Measurements from ENCODE around the gene KLHDC10.
"Not testable (repeated sequence)": the region's sequence is repeated elsewhere in the genome, so short reads cannot be mapped to it uniquely, and the experiment has no call there.

Gene KLHDC10

GRCh38 chr7:130112662-130113425 lies 42.5 kb downstream of the KLHDC10 start:
- no peak for TF ChIP-seq CTCF (IDR thresholded peaks at IDR 0.05)
- Mint-ChIP-seq H3K27me3 (ENCODE audit: low read depth, poor library complexity) (peaks cover 5% of the 10 kb centered on the region), H3K27ac (peak overlapping the region; percentile 64), H3K4me1 (no peaks in the 10 kb centered on the region), H3K36me3 (ENCODE audit: low read depth) (peaks cover 27% of the 10 kb centered on the region), H3K4me3 (no peak overlapping the region), H3K9me3 (peaks cover 25% of the 10 kb centered on the region)
- no peak for DNase-seq

GRCh38 chr7:130113426-130113805 lies 43.1 kb downstream of the KLHDC10 start:
- Mint-ChIP-seq H3K36me3 (ENCODE audit: low read depth) (peaks cover 26% of the 10 kb centered on the region), H3K9me3 (peaks cover 19% of the 10 kb centered on the region), H3K27ac (peak overlapping the region; percentile 64)
- not testable (repeated sequence) for H3K4me3 Mint-ChIP-seq; H3K4me1 Mint-ChIP-seq; H3K27me3 Mint-ChIP-seq (ENCODE audit: low read depth, poor library complexity); DNase-seq

- H3K27ac Mint-ChIP-seq: no peak overlapping the region
- DNase-seq: no peak
- H3K4me3 Mint-ChIP-seq: no peak overlapping the region
- H3K36me3 Mint-ChIP-seq (ENCODE audit: low read depth): peaks cover 26% of the 10 kb centered on the region
- no peak for TF ChIP-seq CTCF (IDR thresholded peaks at IDR 0.05)
- peaks cover 5% of the 10 kb centered on the region for H3K27me3 Mint-ChIP-seq (ENCODE audit: low read depth, poor library complexity)
- peaks cover 14% of the 10 kb centered on the region for H3K9me3 Mint-ChIP-seq
- H3K4me1 Mint-ChIP-seq: no peaks in the 10 kb centered on the region
These were observed 43.6 kb downstream of the KLHDC10 start for GRCh38 chr7:130113887-130114286.

- Mint-ChIP-seq H3K4me3 (no peak overlapping the region), H3K4me1 (no peaks in the 10 kb centered on the region), H3K27ac (no peak overlapping the region)
These were observed 44.0 kb downstream of the KLHDC10 start for GRCh38 chr7:130114374-130114773.

GRCh38 chr7:130114776-130115175 lies 44.4 kb downstream of the KLHDC10 start:
- H3K36me3 Mint-ChIP-seq (ENCODE audit: low read depth): peaks cover 21% of the 10 kb centered on the region
- no peak for DNase-seq
- H3K4me1 Mint-ChIP-seq: no peaks in the 10 kb centered on the region
- H3K27ac Mint-ChIP-seq: no peak overlapping the region
- no peak for TF ChIP-seq CTCF (IDR thresholded peaks at IDR 0.05)
- peaks cover 5% of the 10 kb centered on the region for H3K27me3 Mint-ChIP-seq (ENCODE audit: low read depth, poor library complexity)
- peaks cover 7% of the 10 kb centered on the region for H3K9me3 Mint-ChIP-seq
- no peak overlapping the region for H3K4me3 Mint-ChIP-seq

More at GRCh38 chr7:130114374-130114773, 44.0 kb downstream of the KLHDC10 start:
- H3K9me3 Mint-ChIP-seq: peaks cover 11% of the 10 kb centered on the region
- DNase-seq: no peak
- no peak for TF ChIP-seq CTCF (IDR thresholded peaks at IDR 0.05)
- H3K36me3 Mint-ChIP-seq (ENCODE audit: low read depth): peaks cover 22% of the 10 kb centered on the region
- H3K27me3 Mint-ChIP-seq (ENCODE audit: low read depth, poor library complexity): peaks cover 5% of the 10 kb centered on the region

- H3K27ac Mint-ChIP-seq: peak overlapping the region; percentile 94
- H3K9me3 Mint-ChIP-seq: no peaks in the 10 kb centered on the region
- H3K4me3 Mint-ChIP-seq: no peak overlapping the region
- peaks cover 5% of the 10 kb centered on the region for H3K27me3 Mint-ChIP-seq (ENCODE audit: low read depth, poor library complexity)
- no peak for TF ChIP-seq CTCF (IDR thresholded peaks at IDR 0.05)
- H3K4me1 Mint-ChIP-seq: no peaks in the 10 kb centered on the region
- DNase-seq: no peak
- peaks cover 44% of the 10 kb centered on the region for H3K36me3 Mint-ChIP-seq (ENCODE audit: low read depth)
These were observed 48.0 kb downstream of the KLHDC10 start for GRCh38 chr7:130118294-130118693.

Measured in nephron progenitor cell (in vitro differentiated cells).